Measurements from ENCODE around the gene CASP5.
A peak's percentile ranks its signal among the peaks of the same experiment; 100 is the strongest.
"Not testable (repeated sequence)": the region's sequence is repeated elsewhere in the genome, so short reads cannot be mapped to it uniquely, and the experiment has no call there.

CASP5 gene

GRCh38 chr11:105033343-105033742 is 10.4 kb upstream of the CASP5 start:
- DNase-seq = no peak

GRCh38 chr11:105032495-105032894 is 9.5 kb upstream of the CASP5 start:
- DNase-seq = no peak

- no peak for DNase-seq
These were observed 4.7 kb upstream of the CASP5 start for GRCh38 chr11:105027678-105028077.

GRCh38 chr11:105024394-105024793 is 1.4 kb upstream of the CASP5 start:
- no peak for DNase-seq

GRCh38 chr11:105022527-105022926 is 441 bp downstream of the CASP5 start:
- DNase-seq = no peak

GRCh38 chr11:105007463-105007862 is 15.5 kb downstream of the CASP5 start:
- no peak for DNase-seq

- DNase-seq = no peak
These were observed 17.5 kb downstream of the CASP5 start for GRCh38 chr11:105005451-105005845.

GRCh38 chr11:105004021-105004420 is 18.9 kb downstream of the CASP5 start:
- no peak for DNase-seq

- DNase-seq = no peak
These were observed 19.8 kb downstream of the CASP5 start for GRCh38 chr11:105003151-105003550.

GRCh38 chr11:105000797-105001196 is 22.2 kb downstream of the CASP5 start:
- no peak for DNase-seq

GRCh38 chr11:105000167-105000566 is 22.8 kb downstream of the CASP5 start:
- no peak for DNase-seq

GRCh38 chr11:104999721-105000120 is 23.2 kb downstream of the CASP5 start:
- no peak for DNase-seq

- DNase-seq = no peak
These were observed 25.7 kb downstream of the CASP5 start for GRCh38 chr11:104997288-104997687.

GRCh38 chr11:104995001-104995408 is 28.0 kb downstream of the CASP5 start:
- DNase-seq = peak; percentile 73

- DNase-seq = no peak
These were observed 30.2 kb downstream of the CASP5 start for GRCh38 chr11:104992781-104993180.

GRCh38 chr11:104991994-104992393 is 31.0 kb downstream of the CASP5 start:
- DNase-seq = no peak

GRCh38 chr11:104984808-104985207 is 38.2 kb downstream of the CASP5 start:
- DNase-seq = no peak

GRCh38 chr11:104979839-104980238 is 43.1 kb downstream of the CASP5 start:
- DNase-seq = peak; percentile 31

- no peak for DNase-seq
These were observed 49.4 kb downstream of the CASP5 start for GRCh38 chr11:104973616-104974015.

GRCh38 chr11:104972924-104973323 is 50.0 kb downstream of the CASP5 start:
- not testable (repeated sequence) for DNase-seq

- DNase-seq = no peak
These were observed 52.2 kb downstream of the CASP5 start for GRCh38 chr11:104970756-104971155.

GRCh38 chr11:104968856-104969776 is 53.9 kb downstream of the CASP5 start:
- DNase-seq = no peak

GRCh38 chr11:104968355-104968855 is 54.6 kb downstream of the CASP5 start, which contains the start of gene CASP4:
TSS of gene CASP4 (minus strand) at chr11:104968574. CDS start at chr11:104968525, 49 bp downstream.
- DNase-seq = no peak
